ENCODE results near the gene COMMD7. TPM values are rescaled to one million over a fixed set of nuclear protein-coding genes. Genes with fewer than 3 reads are reported as not detected.
"Not testable (repeated sequence)": the region's sequence is repeated elsewhere in the genome, so short reads cannot be mapped to it uniquely, and the experiment has no call there.

Gene COMMD7
- total RNA-seq, 1 donor from 2014 or later = 54.5 TPM

GRCh38 chr20:32729334-32729733 lies 13.9 kb downstream of the COMMD7 start:
- not testable (repeated sequence) for DNase-seq (ENCODE audit: low read depth, low spot score)

- not testable (repeated sequence) for DNase-seq (ENCODE audit: low read depth, low spot score)
Measured at GRCh38 chr20:32728435-32728834, 14.8 kb downstream of the COMMD7 start.

GRCh38 chr20:32727683-32728082 lies 15.6 kb downstream of the COMMD7 start:
- no peak for DNase-seq (ENCODE audit: low read depth, low spot score)

- DNase-seq (ENCODE audit: low read depth, low spot score) = no peak
Measured at GRCh38 chr20:32718749-32719348, 24.4 kb downstream of the COMMD7 start.

GRCh38 chr20:32711346-32711745 lies 31.9 kb downstream of the COMMD7 start:
- DNase-seq (ENCODE audit: low read depth, low spot score) = no peak

- no peak for DNase-seq (ENCODE audit: low read depth, low spot score)
Measured at GRCh38 chr20:32709632-32710121, 33.6 kb downstream of the COMMD7 start.

- DNase-seq (ENCODE audit: low read depth, low spot score) = not testable (repeated sequence)
Measured at GRCh38 chr20:32709029-32709631, 34.1 kb downstream of the COMMD7 start.

- peak; percentile 30 for DNase-seq (ENCODE audit: low read depth, low spot score)
Measured at GRCh38 chr20:32707691-32708581, 35.3 kb downstream of the COMMD7 start.

- DNase-seq (ENCODE audit: low read depth, low spot score) = no peak
Measured at GRCh38 chr20:32706486-32706885, 36.8 kb downstream of the COMMD7 start.

GRCh38 chr20:32702706-32703425 lies 40.4 kb downstream of the COMMD7 start:
- no peak for DNase-seq (ENCODE audit: low read depth, low spot score)

GRCh38 chr20:32697608-32698007 lies 45.7 kb downstream of the COMMD7 start:
- no peak for DNase-seq (ENCODE audit: low read depth, low spot score)

GRCh38 chr20:32695089-32695488 lies 48.2 kb downstream of the COMMD7 start:
- no peak for DNase-seq (ENCODE audit: low read depth, low spot score)

- not testable (repeated sequence) for DNase-seq (ENCODE audit: low read depth, low spot score)
Measured at GRCh38 chr20:32688966-32689365, 54.3 kb downstream of the COMMD7 start.

- DNase-seq (ENCODE audit: low read depth, low spot score) = no peak
Measured at GRCh38 chr20:32687180-32687532, 56.1 kb downstream of the COMMD7 start.

GRCh38 chr20:32686530-32687179 lies 56.6 kb downstream of the COMMD7 start:
- no peak for DNase-seq (ENCODE audit: low read depth, low spot score)

GRCh38 chr20:32685541-32686529 lies 57.4 kb downstream of the COMMD7 start:
- no peak for DNase-seq (ENCODE audit: low read depth, low spot score)

GRCh38 chr20:32682508-32682987 lies 60.7 kb downstream of the COMMD7 start:
- no peak for DNase-seq (ENCODE audit: low read depth, low spot score)

GRCh38 chr20:32681175-32682084 lies 61.8 kb downstream of the COMMD7 start:
- no peak for DNase-seq (ENCODE audit: low read depth, low spot score)

All from pulmonary artery endothelial cell (primary cell).